ENCODE measurements around the gene POU4F1. TPM values are rescaled to one million over a fixed set of nuclear protein-coding genes. Genes with fewer than 3 reads are reported as not detected.

POU4F1 gene
- total RNA-seq, 4 donors from 2014 or later: not detected

GRCh38 chr13:78638216-78638615, 34.9 kb upstream of the POU4F1 start:
- TF ChIP-seq POLR2A (IDR thresholded peaks at IDR 0.05) (no peak), CTCF (IDR thresholded peaks at IDR 0.05 in 4 of 5, conservative IDR thresholded peaks at IDR 0.05 in 1 of 5) (no peak)
- no peaks in the 10 kb centered on the region for H3K4me1 ChIP-seq
- no peak for ATAC-seq
- in situ Hi-C loops (cut with MboI; ENCODE audit: low sequenced_read_pairs in 4 of 4) (no loop called here), intact Hi-C loops (cut with DNase I; ENCODE audit: low total_unique reads) (no loop called here)
- no peak overlapping the region for H3K27ac ChIP-seq
- no peaks in the 10 kb centered on the region for H3K9me3 ChIP-seq
- no peak for DNase-seq
- H3K4me3 ChIP-seq: no peak overlapping the region
- no peaks in the 10 kb centered on the region for H3K27me3 ChIP-seq
- peaks cover 0 to 51% of the 10 kb centered on the region in 2 donors for H3K36me3 ChIP-seq

GRCh38 chr13:78636495-78636894, 33.1 kb upstream of the POU4F1 start:
- no peak for TF ChIP-seq POLR2A (IDR thresholded peaks at IDR 0.05)
- TF ChIP-seq CTCF (IDR thresholded peaks at IDR 0.05 in 4 of 5, conservative IDR thresholded peaks at IDR 0.05 in 1 of 5): no peak
- Histone ChIP-seq H3K36me3 (peaks cover 0 to 58% of the 10 kb centered on the region in 2 donors), H3K4me1 (no peaks in the 10 kb centered on the region), H3K27me3 (no peaks in the 10 kb centered on the region), H3K4me3 (no peak overlapping the region), H3K9me3 (no peaks in the 10 kb centered on the region), H3K27ac (no peak overlapping the region)
- intact Hi-C loops (cut with DNase I; ENCODE audit: low total_unique reads) (no loop called here), in situ Hi-C loops (cut with MboI; ENCODE audit: low sequenced_read_pairs in 4 of 4) (no loop called here)
- ATAC-seq: no peak
- no peak for DNase-seq

- in situ Hi-C loops (cut with MboI; ENCODE audit: low sequenced_read_pairs in 4 of 4): no loop called here
- no peak overlapping the region for H3K27ac ChIP-seq
- no peaks in the 10 kb centered on the region for H3K27me3 ChIP-seq
- intact Hi-C loops (cut with DNase I; ENCODE audit: low total_unique reads): no loop called here
- no peaks in the 10 kb centered on the region for H3K4me1 ChIP-seq
- no peak for ATAC-seq
- no peak for TF ChIP-seq CTCF (IDR thresholded peaks at IDR 0.05 in 4 of 5, conservative IDR thresholded peaks at IDR 0.05 in 1 of 5)
- TF ChIP-seq POLR2A (IDR thresholded peaks at IDR 0.05): no peak
- H3K36me3 ChIP-seq: peaks cover 0 to 43% of the 10 kb centered on the region in 2 donors
- no peaks in the 10 kb centered on the region for H3K9me3 ChIP-seq
- DNase-seq: no peak
- H3K4me3 ChIP-seq: no peak overlapping the region
These were observed 29.6 kb upstream of the POU4F1 start for GRCh38 chr13:78632996-78633395.

GRCh38 chr13:78631077-78631476, 27.7 kb upstream of the POU4F1 start:
- H3K27ac ChIP-seq: no peak overlapping the region
- ATAC-seq (no peak), DNase-seq (no peak)
- intact Hi-C loops (cut with DNase I; ENCODE audit: low total_unique reads) (no loop called here), in situ Hi-C loops (cut with MboI; ENCODE audit: low sequenced_read_pairs in 4 of 4) (no loop called here)
- peaks cover 0 to 38% of the 10 kb centered on the region in 2 donors for H3K36me3 ChIP-seq
- TF ChIP-seq POLR2A (IDR thresholded peaks at IDR 0.05) (no peak), CTCF (IDR thresholded peaks at IDR 0.05 in 4 of 5, conservative IDR thresholded peaks at IDR 0.05 in 1 of 5) (no peak)
- H3K9me3 ChIP-seq: no peaks in the 10 kb centered on the region
- H3K4me3 ChIP-seq: no peak overlapping the region
- H3K4me1 ChIP-seq: no peaks in the 10 kb centered on the region
- H3K27me3 ChIP-seq: no peaks in the 10 kb centered on the region

GRCh38 chr13:78630511-78630910, 27.2 kb upstream of the POU4F1 start:
- TF ChIP-seq CTCF (IDR thresholded peaks at IDR 0.05 in 4 of 5, conservative IDR thresholded peaks at IDR 0.05 in 1 of 5): no peak
- TF ChIP-seq POLR2A (IDR thresholded peaks at IDR 0.05): no peak
- no peak overlapping the region for H3K4me3 ChIP-seq
- peaks cover 0 to 38% of the 10 kb centered on the region in 2 donors for H3K36me3 ChIP-seq
- H3K27ac ChIP-seq: no peak overlapping the region
- intact Hi-C loops (cut with DNase I; ENCODE audit: low total_unique reads): no loop called here
- DNase-seq: no peak
- no peaks in the 10 kb centered on the region for H3K9me3 ChIP-seq
- no peaks in the 10 kb centered on the region for H3K4me1 ChIP-seq
- ATAC-seq: no peak
- no peaks in the 10 kb centered on the region for H3K27me3 ChIP-seq
- in situ Hi-C loops (cut with MboI; ENCODE audit: low sequenced_read_pairs in 4 of 4): no loop called here

Data from gastrocnemius medialis (tissue), 4 donors.